GM12875 (cell line): Measurements from ENCODE around the gene AFMID.

Experiments
- H3K4me3 ChIP-seq: one replicate; pipeline ENCODE4 v1.5.1; 2011; ENCODE audit warnings: low read depth, low read length, control low read depth
- TF ChIP-seq, protein P1 (sequence below): IDR thresholded peaks from 2 replicates; pipeline ENCODE4 v1.5.1; 2011; ENCODE audit warnings: low read depth, mild to moderate bottlenecking, control low read depth, inconsistent platforms, low read length, moderate library complexity, borderline replicate concordance; ENCODE audit not compliant: insufficient read depth

AFMID gene

DNA sequence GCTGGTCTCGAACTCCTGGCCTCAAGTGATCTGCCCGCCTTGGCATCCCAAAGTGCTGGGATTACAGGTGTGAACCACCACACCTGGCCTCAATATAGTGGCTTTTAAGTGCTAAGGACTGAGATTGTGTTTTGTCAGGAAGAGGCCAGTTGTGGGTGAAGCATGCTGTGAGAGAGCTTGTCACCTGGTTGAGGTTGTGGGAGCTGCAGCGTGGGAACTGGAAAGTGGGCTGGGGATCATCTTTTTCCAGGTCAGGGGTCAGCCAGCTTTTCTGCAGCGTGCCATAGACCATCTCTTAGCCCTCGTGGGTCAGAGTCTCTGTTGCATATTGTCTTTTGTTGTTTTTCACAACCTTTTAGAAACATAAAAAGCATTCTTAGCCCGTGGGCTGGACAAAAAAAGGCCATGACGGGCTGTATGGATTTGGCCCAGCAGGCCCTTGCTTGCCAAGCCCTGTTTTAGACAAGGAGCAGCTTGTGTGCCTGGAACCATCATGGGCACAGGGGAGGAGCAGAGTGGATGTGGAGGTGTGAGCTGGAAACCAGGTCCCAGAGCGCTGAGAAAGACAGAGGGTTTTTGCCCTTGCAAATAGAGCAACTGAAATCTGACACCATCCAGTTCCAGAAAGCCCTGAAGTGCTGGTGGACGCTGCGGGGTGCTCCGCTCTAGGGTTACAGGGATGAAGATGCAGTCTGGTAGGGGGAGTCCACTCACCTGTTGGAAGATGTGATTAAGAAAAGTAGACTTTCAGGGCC lies 32.4 kb downstream of the AFMID start:
- H3K4me3 ChIP-seq = no peak overlapping the region
- TF ChIP-seq, protein P1, sequence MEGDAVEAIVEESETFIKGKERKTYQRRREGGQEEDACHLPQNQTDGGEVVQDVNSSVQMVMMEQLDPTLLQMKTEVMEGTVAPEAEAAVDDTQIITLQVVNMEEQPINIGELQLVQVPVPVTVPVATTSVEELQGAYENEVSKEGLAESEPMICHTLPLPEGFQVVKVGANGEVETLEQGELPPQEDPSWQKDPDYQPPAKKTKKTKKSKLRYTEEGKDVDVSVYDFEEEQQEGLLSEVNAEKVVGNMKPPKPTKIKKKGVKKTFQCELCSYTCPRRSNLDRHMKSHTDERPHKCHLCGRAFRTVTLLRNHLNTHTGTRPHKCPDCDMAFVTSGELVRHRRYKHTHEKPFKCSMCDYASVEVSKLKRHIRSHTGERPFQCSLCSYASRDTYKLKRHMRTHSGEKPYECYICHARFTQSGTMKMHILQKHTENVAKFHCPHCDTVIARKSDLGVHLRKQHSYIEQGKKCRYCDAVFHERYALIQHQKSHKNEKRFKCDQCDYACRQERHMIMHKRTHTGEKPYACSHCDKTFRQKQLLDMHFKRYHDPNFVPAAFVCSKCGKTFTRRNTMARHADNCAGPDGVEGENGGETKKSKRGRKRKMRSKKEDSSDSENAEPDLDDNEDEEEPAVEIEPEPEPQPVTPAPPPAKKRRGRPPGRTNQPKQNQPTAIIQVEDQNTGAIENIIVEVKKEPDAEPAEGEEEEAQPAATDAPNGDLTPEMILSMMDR = no peak

DNA sequence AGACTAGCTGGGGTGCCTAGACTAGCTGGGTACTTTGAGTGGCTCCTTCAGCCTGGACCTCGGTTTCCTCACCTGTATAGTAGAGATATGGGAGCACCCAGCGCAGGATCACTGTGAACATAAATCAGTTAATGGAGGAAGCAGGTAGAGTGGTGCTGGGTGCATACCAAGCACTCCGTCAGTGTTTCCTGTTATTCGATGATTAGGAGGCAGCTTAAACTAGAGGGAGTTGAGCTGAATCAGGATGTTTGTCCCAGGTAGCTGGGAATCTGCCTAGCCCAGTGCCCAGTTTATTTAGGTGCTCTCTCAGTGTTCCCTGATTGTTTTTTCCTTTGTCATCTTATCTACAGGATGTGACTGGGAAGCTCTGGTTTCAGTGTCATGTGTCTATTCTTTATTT lies 35.9 kb downstream of the AFMID start:
- TF ChIP-seq, protein P1 = no peak

DNA sequence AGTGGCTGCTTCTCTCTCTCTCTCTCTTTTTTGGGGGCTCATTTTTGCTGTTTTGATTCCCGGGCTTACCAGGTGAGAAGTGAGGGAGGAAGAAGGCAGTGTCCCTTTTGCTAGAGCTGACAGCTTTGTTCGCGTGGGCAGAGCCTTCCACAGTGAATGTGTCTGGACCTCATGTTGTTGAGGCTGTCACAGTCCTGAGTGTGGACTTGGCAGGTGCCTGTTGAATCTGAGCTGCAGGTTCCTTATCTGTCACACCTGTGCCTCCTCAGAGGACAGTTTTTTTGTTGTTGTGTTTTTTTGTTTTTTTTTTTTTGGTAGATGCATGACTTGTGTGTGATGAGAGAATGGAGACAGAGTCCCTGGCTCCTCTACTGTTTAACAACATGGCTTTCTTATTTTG lies 36.6 kb downstream of the AFMID start:
- TF ChIP-seq, protein P1 = no peak
- no peak overlapping the region for H3K4me3 ChIP-seq

More for the DNA sequence above, 35.9 kb downstream of the AFMID start:
- no peak overlapping the region for H3K4me3 ChIP-seq

DNA sequence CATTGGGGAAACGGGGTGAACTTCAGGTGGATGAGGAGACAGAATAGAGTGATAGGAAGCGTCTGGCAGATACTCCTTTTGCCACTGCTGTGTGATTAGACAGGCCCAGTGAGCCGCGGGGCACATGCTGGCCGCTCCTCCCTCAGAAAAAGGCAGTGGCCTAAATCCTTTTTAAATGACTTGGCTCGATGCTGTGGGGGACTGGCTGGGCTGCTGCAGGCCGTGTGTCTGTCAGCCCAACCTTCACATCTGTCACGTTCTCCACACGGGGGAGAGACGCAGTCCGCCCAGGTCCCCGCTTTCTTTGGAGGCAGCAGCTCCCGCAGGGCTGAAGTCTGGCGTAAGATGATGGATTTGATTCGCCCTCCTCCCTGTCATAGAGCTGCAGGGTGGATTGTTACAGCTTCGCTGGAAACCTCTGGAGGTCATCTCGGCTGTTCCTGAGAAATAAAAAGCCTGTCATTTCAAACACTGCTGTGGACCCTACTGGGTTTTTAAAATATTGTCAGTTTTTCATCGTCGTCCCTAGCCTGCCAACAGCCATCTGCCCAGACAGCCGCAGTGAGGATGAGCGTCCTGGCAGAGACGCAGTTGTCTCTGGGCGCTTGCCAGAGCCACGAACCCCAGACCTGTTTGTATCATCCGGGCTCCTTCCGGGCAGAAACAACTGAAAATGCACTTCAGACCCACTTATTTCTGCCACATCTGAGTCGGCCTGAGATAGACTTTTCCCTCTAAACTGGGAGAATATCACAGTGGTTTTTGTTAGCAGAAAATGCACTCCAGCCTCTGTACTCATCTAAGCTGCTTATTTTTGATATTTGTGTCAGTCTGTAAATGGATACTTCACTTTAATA lies 37.3 kb downstream of the AFMID start:
- TF ChIP-seq, protein P1 = no peak
- no peak overlapping the region for H3K4me3 ChIP-seq

DNA sequence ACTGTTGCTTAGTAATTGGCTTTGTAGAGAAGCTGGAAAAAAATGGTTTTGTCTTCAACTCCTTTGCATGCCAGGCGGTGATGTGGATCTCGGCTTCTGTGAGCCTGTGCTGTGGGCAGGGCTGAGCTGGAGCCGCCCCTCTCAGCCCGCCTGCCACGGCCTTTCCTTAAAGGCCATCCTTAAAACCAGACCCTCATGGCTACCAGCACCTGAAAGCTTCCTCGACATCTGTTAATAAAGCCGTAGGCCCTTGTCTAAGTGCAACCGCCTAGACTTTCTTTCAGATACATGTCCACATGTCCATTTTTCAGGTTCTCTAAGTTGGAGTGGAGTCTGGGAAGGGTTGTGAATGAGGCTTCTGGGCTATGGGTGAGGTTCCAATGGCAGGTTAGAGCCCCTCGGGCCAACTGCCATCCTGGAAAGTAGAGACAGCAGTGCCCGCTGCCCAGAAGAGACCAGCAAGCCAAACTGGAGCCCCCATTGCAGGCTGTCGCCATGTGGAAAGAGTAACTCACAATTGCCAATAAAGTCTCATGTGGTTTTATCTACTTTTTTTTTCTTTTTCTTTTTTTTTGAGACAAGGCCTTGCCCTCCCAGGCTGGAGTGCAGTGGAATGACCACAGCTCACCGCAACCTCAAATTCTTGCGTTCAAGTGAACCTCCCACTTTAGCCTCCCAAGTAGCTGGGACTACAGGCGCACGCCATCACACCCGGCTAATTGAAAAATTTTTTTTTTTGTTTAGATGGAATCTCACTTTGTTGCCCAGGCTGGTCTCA lies 38.1 kb downstream of the AFMID start:
- no peak overlapping the region for H3K4me3 ChIP-seq
- TF ChIP-seq, protein P1 = no peak

DNA sequence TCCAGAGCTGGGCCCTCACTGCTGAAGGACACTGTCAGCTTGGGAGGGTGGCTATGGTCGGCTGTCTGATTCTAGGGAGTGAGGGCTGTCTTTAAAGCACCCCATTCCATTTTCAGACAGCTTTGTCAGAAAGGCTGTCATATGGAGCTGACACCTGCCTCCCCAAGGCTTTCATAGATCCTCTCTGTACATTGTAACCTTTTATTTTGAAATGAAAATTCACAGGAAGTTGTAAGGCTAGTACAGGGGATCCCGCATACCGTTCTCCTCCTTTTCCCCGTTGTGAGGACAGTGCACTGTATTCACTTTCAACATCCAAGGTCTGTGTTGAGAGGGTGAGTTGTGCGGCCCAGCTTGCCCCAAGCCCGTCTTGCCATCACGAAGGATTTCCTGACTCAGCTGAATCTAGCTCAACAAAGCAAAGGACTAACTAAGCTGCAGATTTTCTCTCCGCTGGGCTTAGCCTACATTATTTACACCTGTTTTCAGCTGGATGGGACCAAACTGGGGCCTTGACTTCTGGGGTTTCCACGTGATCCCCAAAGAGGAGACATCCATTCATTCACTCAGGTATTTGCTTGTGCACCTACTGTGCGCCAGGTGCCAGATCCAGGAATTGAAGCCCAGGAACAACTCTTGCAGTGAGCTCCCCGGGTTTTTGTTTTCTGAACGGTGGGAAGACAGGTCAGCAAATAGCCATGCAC lies 39.0 kb downstream of the AFMID start:
- H3K4me3 ChIP-seq = no peak overlapping the region
- TF ChIP-seq, protein P1 = no peak
